Esophagus muscularis mucosa (tissue), 4 donors: ENCODE results near the gene SH2D2A. TPM values are rescaled to one million over a fixed set of nuclear protein-coding genes. Genes with fewer than 3 reads are reported as not detected.

Source experiments
- DNase-seq: peaks from one replicate; pipeline ENCODE4 v3.0.0-alpha.2; 2017; ENCODE audit errors: extremely low spot score
- H3K27ac ChIP-seq, 4 donors: fragments of 200-600 bp; sonication (generic); replicated peaks in 1 of 4; 1 replicate in 3 of 4; 2 replicates in 1 of 4; pipeline ENCODE4 v1.5.1; 2016 to 2019; ENCODE audit warnings: mild to moderate bottlenecking in 1 of 4
- H3K27me3 ChIP-seq, 4 donors: fragments of 200-600 bp; sonication (generic); one replicate each; pipeline versions ENCODE4 v1.5.1 to v1.6.0; 2016 to 2019
- H3K36me3 ChIP-seq, 4 donors: fragments of 200-600 bp; sonication (generic); one replicate each; pipeline ENCODE4 v1.5.1; 2016 to 2019
- H3K4me1 ChIP-seq, 4 donors: fragments of 200-600 bp; sonication (generic); one replicate each; pipeline ENCODE4 v1.5.1; 2016 to 2019
- H3K4me3 ChIP-seq, 4 donors: fragments of 200-600 bp; sonication (generic); 1 replicate in 2 of 4; 2 replicates in 2 of 4; pipeline ENCODE4 v1.5.1; 2016 to 2019; ENCODE audit warnings: mild to moderate bottlenecking in 4 of 4, moderate library complexity in 1 of 4
- H3K9me3 ChIP-seq, 4 donors: fragments of 200-600 bp; sonication (generic); 1 replicate in 3 of 4; 2 replicates in 1 of 4; pipeline ENCODE4 v1.5.1; 2016 to 2019
- EP300 ChIP-seq: sonication (generic); formaldehyde crosslinking; IDR thresholded peaks from one replicate; pipeline ENCODE4 v1.6.1; 2017; ENCODE audit warnings: antibody characterized with exemption
- POLR2A ChIP-seq: fragments of 450-650 bp; IDR thresholded peaks from one replicate; pipeline ENCODE4 v1.6.1; 2017; ENCODE audit warnings: antibody characterized with exemption, moderate library complexity, mild to moderate bottlenecking, low read depth
- POLR2AphosphoS5 ChIP-seq, 2 donors: sonication (generic); formaldehyde crosslinking; IDR thresholded peaks; one replicate each; pipeline ENCODE4 v1.6.1; 2017; ENCODE audit warnings: antibody characterized with exemption in 2 of 2
- WGBS: methylation state at CpG from one replicate; pipeline ENCODE4 v1.1.5; 2018; 5-methylcytosine and 5-hydroxymethylcytosine counted together
- intact Hi-C: fragments of 100-400 bp; cut with DNase I; formaldehyde crosslinking; loops from one replicate; pipeline ENCODE4 v1.15.1; 2023
- total RNA-seq, 4 donors: library from RNA; depleted of rRNA; stranded (reverse); fragments of >200 nt; gene quantifications; one replicate each; pipeline versions ENCODE4 v1.1.0 to v1.2.1, GENCODE V29; 2016
- TF ChIP-seq, protein P1 (sequence below), 3 experiments: fragments of 200-600 bp in 2 of 3; fragments of 450-650 bp in 1 of 3; sonication (generic) in 2 of 3; IDR thresholded peaks; one replicate each; pipeline ENCODE4 v1.5.1; 2017 to 2019; ENCODE audit warnings: antibody characterized with exemption in 3 of 3, mild to moderate bottlenecking in 2 of 3, moderate library complexity in 1 of 3

The SH2D2A gene
- total RNA-seq, 4 donors from 2014 or later, result 0.83 to 2.7 (median 0.84) TPM; not detected in 1

DNA sequence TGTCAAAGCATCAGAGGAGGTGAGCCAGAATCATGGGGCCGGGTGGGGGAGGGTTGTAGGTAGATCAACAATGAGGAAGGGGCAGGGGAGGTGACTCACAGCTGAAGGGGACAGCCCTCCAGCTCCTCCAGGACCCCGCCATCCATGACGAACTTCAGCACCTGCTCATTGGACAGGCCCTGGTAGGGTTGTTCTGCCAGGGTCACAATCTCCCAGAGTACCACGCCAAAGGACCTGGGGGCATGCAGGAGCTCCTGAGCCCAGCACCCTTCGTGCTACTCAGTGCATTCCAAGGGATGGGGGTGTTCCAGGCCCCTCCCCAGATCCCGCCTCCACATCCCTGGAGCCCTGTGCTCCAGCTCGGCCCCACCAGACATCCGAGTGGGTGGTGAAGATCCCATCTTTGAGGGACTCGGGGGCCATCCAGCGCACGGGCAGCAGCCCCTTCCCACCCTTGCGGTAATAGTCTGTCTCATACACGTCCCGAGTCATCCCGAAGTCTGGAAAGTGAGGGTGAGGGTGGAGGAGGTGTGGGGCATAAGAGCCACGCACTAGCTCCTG is 24.7 kb upstream of the SH2D2A start:
- no peaks in the 10 kb centered on the region for H3K36me3 ChIP-seq
- no peak for DNase-seq
- WGBS, result 84% methylated on average over 14 of the region's 16 CpGs
- no peaks in the 10 kb centered on the region for H3K9me3 ChIP-seq
- TF ChIP-seq, protein P1, sequence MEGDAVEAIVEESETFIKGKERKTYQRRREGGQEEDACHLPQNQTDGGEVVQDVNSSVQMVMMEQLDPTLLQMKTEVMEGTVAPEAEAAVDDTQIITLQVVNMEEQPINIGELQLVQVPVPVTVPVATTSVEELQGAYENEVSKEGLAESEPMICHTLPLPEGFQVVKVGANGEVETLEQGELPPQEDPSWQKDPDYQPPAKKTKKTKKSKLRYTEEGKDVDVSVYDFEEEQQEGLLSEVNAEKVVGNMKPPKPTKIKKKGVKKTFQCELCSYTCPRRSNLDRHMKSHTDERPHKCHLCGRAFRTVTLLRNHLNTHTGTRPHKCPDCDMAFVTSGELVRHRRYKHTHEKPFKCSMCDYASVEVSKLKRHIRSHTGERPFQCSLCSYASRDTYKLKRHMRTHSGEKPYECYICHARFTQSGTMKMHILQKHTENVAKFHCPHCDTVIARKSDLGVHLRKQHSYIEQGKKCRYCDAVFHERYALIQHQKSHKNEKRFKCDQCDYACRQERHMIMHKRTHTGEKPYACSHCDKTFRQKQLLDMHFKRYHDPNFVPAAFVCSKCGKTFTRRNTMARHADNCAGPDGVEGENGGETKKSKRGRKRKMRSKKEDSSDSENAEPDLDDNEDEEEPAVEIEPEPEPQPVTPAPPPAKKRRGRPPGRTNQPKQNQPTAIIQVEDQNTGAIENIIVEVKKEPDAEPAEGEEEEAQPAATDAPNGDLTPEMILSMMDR (IDR thresholded peaks at IDR 0.05), result no peak
- TF ChIP-seq EP300 (no peak), POLR2AphosphoS5 (IDR thresholded peaks at IDR 0.05) (no peak), POLR2A (no peak)
- intact Hi-C loops, result no loop called here
- peaks cover 10 to 14% (median 12%) of the 10 kb centered on the region in 4 donors for H3K4me1 ChIP-seq
- no peak overlapping the region for H3K4me3 ChIP-seq
- H3K27me3 ChIP-seq, result peaks cover 0 to 99% (median 18%) of the 10 kb centered on the region in 4 donors
- no peak overlapping the region for H3K27ac ChIP-seq

DNA sequence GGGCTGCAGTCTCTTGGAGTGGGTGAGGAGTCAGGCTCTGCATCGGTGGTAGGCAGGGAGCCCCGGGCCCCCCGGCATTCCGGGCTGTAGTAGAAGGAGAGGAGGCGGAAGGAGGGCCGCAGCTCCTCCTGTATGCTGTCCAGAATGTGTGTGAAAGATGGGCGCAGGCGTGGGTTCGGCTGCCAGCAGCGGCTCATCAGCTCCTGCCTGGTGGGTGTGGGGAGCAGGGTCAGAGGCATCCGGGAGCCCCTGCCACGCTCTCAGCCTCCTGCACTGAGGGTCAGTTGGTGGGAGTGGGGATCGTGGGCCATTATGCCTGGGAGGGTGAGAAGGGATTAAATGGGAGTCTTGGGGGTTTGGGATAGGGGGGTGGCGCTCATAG is 24.2 kb upstream of the SH2D2A start:
- intact Hi-C loops, result no loop called here
- Histone ChIP-seq H3K9me3 (no peaks in the 10 kb centered on the region), H3K4me1 (peaks cover 10 to 14% (median 12%) of the 10 kb centered on the region in 4 donors), H3K4me3 (no peak overlapping the region), H3K27me3 (peaks cover 0 to 97% (median 16%) of the 10 kb centered on the region in 4 donors), H3K27ac (no peak overlapping the region), H3K36me3 (no peaks in the 10 kb centered on the region)
- TF ChIP-seq POLR2A (no peak), POLR2AphosphoS5 (IDR thresholded peaks at IDR 0.05) (no peak), EP300 (no peak)
- TF ChIP-seq, protein P1 (IDR thresholded peaks at IDR 0.05), result no peak
- no peak for DNase-seq
- 76% methylated on average over 14 of the region's 14 CpGs for WGBS

DNA sequence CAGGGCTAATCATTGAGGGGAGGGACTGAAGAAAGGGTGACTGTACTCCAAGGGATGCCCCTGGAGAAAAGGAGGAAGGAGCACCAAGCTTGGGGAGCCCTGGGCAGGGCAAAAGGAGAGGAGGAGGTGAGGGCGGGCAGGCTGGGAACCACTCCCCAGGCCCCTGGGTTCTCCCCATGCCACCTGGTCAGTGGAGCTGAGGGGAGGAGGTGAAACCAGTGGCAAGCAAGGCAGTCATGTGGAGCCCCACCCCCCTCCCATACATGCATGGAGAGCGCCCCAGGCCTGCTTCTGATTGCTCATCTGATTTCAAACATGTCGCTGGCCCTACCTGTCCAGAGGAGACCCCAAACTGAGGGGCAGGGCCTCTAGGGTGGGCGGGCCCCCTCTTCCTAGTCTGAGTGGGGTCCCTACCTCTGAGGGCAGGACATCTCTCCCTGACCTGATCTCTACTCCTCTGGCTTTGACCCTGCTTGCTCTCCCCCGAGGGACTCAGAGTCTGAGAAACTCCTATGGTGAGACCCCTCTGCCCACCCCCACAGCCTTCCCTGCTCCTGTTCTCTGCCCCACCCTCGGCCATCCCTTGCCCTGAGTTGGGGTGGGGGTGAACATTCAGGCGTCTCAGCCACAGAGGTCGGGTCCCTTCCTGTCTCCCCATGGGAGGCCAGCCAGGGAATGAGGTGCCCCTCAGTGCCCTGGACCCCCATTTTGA is 23.7 kb upstream of the SH2D2A start:
- H3K27me3 ChIP-seq, result peaks cover 0 to 91% (median 13%) of the 10 kb centered on the region in 4 donors
- intact Hi-C loops, result no loop called here
- TF ChIP-seq EP300 (no peak), POLR2AphosphoS5 (IDR thresholded peaks at IDR 0.05) (no peak), POLR2A (no peak)
- TF ChIP-seq, protein P1 (IDR thresholded peaks at IDR 0.05), result no peak
- H3K4me3 ChIP-seq, result no peak overlapping the region
- H3K27ac ChIP-seq, result no peak overlapping the region
- H3K36me3 ChIP-seq, result no peaks in the 10 kb centered on the region
- 79% methylated on average over 5 of the region's 8 CpGs for WGBS
- DNase-seq, result no peak
- peaks cover 8 to 10% (median 8%) of the 10 kb centered on the region in 4 donors for H3K4me1 ChIP-seq
- H3K9me3 ChIP-seq, result no peaks in the 10 kb centered on the region

DNA sequence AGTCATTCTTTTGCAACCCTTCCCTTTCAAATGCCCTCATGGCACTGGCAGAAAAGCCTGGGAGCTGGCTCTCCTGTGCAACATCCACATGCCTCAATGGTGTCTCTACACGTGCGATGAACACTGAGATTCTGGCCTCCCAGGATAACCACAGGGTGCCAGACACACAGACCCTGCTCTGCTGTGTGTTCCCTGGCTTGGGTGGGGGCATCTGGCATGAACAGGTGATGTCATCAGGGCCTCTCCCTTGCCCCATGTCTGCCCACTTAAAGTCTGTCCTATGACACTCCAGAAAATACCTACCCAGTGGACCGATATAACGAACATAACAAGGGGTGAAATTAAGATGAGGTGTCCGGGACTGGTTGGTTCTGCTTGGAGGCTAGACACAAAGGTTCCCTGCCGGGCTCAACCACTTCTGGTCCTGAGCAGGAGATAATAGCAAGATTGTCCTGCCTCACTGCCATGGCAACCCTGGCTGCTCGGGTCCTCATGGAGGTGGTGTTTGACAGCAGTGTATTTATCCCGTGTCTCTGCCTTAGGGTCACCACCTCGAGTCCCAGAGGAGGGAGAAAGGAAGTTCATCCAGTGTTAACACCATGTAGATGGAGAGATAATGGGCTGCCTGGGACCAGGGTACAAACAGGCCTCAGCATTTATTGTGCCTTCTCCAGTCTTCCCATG is 22.9 kb upstream of the SH2D2A start:
- peaks cover 0 to 91% (median 5%) of the 10 kb centered on the region in 4 donors for H3K27me3 ChIP-seq
- DNase-seq, result no peak

More for the DNA sequence above, 22.9 kb upstream of the SH2D2A start:
- Histone ChIP-seq H3K4me3 (no peak overlapping the region), H3K36me3 (no peaks in the 10 kb centered on the region), H3K9me3 (no peaks in the 10 kb centered on the region), H3K27ac (no peak overlapping the region), H3K4me1 (peaks cover 0 to 2% (median under 1%) of the 10 kb centered on the region in 4 donors)
- intact Hi-C loops, result no loop called here
- TF ChIP-seq, protein P1 (IDR thresholded peaks at IDR 0.05), result no peak
- TF ChIP-seq EP300 (no peak), POLR2AphosphoS5 (IDR thresholded peaks at IDR 0.05) (no peak), POLR2A (no peak)
- WGBS, result 47% methylated on average over 9 of the region's 9 CpGs
